Measurements from ENCODE around the gene C1QL4. TPM values are rescaled to one million over a fixed set of nuclear protein-coding genes. Genes with fewer than 3 reads are reported as not detected.
"Not testable (repeated sequence)": the region's sequence is repeated elsewhere in the genome, so short reads cannot be mapped to it uniquely, and the experiment has no call there.

The C1QL4 gene
- total and polyA plus RNA-seq, 12 donors = not detected

- intact Hi-C loops (cut with DNase I) = no loop called here
- Histone ChIP-seq H3K36me3 (no peaks in the 10 kb centered on the region), H3K4me1 (no peaks in the 10 kb centered on the region), H3K27ac (no peak overlapping the region), H3K27me3 (peaks cover 0 to 45% (median 28%) of the 10 kb centered on the region in 7 donors), H3K4me3 (no peak overlapping the region), H3K9me3 (no peaks in the 10 kb centered on the region)
- DNase-seq (no peak), ATAC-seq (peak in 1 of 8 donors; percentile 17)
- TF ChIP-seq CTCF (IDR thresholded peaks at IDR 0.05) = no peak
- 85 to 86% methylated on average over 21 to 22 of the region's 25 CpGs for WGBS, 2 donors
Observed at GRCh38 chr12:49283541-49284429, 53.2 kb downstream of the C1QL4 start.

DNA sequence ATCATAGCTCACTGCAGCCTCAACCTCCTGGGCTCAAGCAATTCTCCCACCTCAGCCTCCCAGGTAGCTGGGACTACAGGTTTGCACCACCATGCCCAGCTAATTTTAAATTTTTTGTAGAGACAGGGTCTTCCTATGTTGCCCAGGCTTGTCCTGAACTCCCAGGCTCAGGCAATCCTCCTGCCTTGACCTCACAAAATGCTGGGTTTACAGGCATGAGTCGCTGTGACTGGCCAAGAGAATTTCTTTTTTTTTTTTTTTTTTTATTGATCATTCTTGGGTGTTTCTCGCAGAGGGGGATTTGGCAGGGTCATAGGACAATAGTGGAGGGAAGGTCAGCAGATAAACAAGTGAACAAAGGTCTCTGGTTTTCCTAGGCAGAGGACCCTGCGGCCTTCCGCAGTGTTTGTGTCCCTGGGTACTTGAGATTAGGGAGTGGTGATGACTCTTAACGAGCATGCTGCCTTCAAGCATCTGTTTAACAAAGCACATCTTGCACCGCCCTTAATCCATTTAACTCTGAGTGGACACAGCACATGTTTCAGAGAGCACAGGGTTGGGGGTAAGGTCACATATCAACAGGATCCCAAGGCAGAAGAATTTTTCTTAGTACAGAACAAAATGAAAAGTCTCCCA, 54.1 kb downstream of the C1QL4 start:
- H3K27me3 ChIP-seq = peaks cover 0 to 39% (median 25%) of the 10 kb centered on the region in 7 donors
- H3K27ac ChIP-seq; H3K4me3 ChIP-seq; DNase-seq; H3K9me3 ChIP-seq; H3K4me1 ChIP-seq; intact Hi-C loops (cut with DNase I); H3K36me3 ChIP-seq; ATAC-seq: not testable (repeated sequence)
- 96 to 100% methylated on average over 1 to 2 of the region's 6 CpGs for WGBS, 2 donors

Other genes starting within 250 kb of the C1QL4 start
- 1 to 10 TPM in 2 of 10 donors, under 1 TPM in 8; 0.32 to 1.6 (median 0.74) TPM for gene DHH, start 242.4 kb downstream of the C1QL4 start, total RNA-seq
- 1 to 10 TPM in 1 of 2 donors, under 1 TPM in 1; 0.37 to 1.2 TPM for gene DHH, start 242.4 kb downstream of the C1QL4 start, polyA plus RNA-seq
- 10 to 100 TPM; 21.5 to 51.8 (median 30.8) TPM for gene LMBR1L, start 226.3 kb downstream of the C1QL4 start, total RNA-seq
- 10 to 100 TPM; 24.8 to 47.0 TPM for gene LMBR1L, start 226.3 kb downstream of the C1QL4 start, polyA plus RNA-seq
- 100 to 1,000 TPM; 201 to 818 (median 309) TPM for gene TUBA1B, start 205.8 kb downstream of the C1QL4 start, total RNA-seq
- 1,000 to 10,000 TPM in 1 of 2 donors, 100 to 1,000 TPM in 1; 117 to 1,374 TPM for gene TUBA1B, start 205.8 kb downstream of the C1QL4 start, polyA plus RNA-seq
- 100 to 1,000 TPM in 8 of 10 donors, 10 to 100 TPM in 2; 93.9 to 258 (median 134) TPM for gene TUBA1A, start 148.1 kb downstream of the C1QL4 start, total RNA-seq
- gene TUBA1A, start 148.1 kb downstream of the C1QL4 start, polyA plus RNA-seq = 100 to 1,000 TPM in 1 of 2 donors, 10 to 100 TPM in 1; 45.2 to 287 TPM
- 100 to 1,000 TPM in 2 of 10 donors, 10 to 100 TPM in 8; 25.9 to 106 (median 53.1) TPM for gene TUBA1C, start 72.1 kb downstream of the C1QL4 start, total RNA-seq
- 100 to 1,000 TPM in 1 of 2 donors, 10 to 100 TPM in 1; 24.5 to 389 TPM for gene TUBA1C, start 72.1 kb downstream of the C1QL4 start, polyA plus RNA-seq
- under 1 TPM in 5 of 10 donors, not detected in 5; 0.10 to 0.64 (median 0.47) TPM for gene PRPH, start 42.0 kb downstream of the C1QL4 start, total RNA-seq
- under 1 TPM; 0.35 to 0.51 TPM for gene PRPH, start 42.0 kb downstream of the C1QL4 start, polyA plus RNA-seq
- gene TROAP, start 13.9 kb downstream of the C1QL4 start, total RNA-seq = 1 to 10 TPM in 2 of 10 donors, under 1 TPM in 5, not detected in 3; 0.40 to 4.9 (median 0.72) TPM
- gene TROAP, start 13.9 kb downstream of the C1QL4 start, polyA plus RNA-seq = 1 to 10 TPM in 1 of 2 donors, under 1 TPM in 1; 0.20 to 1.3 TPM
- under 1 TPM in 7 of 10 donors, not detected in 3; 0.17 to 0.59 (median 0.26) TPM for gene DNAJC22, start 9.7 kb upstream of the C1QL4 start, total RNA-seq
- gene DNAJC22, start 9.7 kb upstream of the C1QL4 start, polyA plus RNA-seq = under 1 TPM in 1 of 2 donors, not detected in 1; 0.01 TPM
- 10 to 100 TPM in 1 of 10 donors, 1 to 10 TPM in 9; 3.5 to 10.6 (median 5.1) TPM for gene SPATS2, start 30.3 kb upstream of the C1QL4 start, total RNA-seq
- 10 to 100 TPM in 1 of 2 donors, 1 to 10 TPM in 1; 4.8 to 11.5 TPM for gene SPATS2, start 30.3 kb upstream of the C1QL4 start, polyA plus RNA-seq
- gene KCNH3, start 201.8 kb upstream of the C1QL4 start, total RNA-seq = 1 to 10 TPM in 1 of 10 donors, under 1 TPM in 9; 0.16 to 1.2 (median 0.26) TPM
- gene KCNH3, start 201.8 kb upstream of the C1QL4 start, polyA plus RNA-seq = 1 to 10 TPM in 1 of 2 donors, under 1 TPM in 1; 0.17 to 2.0 TPM
- gene MCRS1, start 231.0 kb upstream of the C1QL4 start, total RNA-seq = 100 to 1,000 TPM in 1 of 10 donors, 10 to 100 TPM in 9; 72.6 to 118 (median 82.2) TPM
- gene MCRS1, start 231.0 kb upstream of the C1QL4 start, polyA plus RNA-seq = 10 to 100 TPM; 73.3 to 94.7 TPM

All from heart right ventricle (tissue), 16 donors.